ENCODE results near the gene NTN1. TPM values are rescaled to one million over a fixed set of nuclear protein-coding genes. Genes with fewer than 3 reads are reported as not detected.

NTN1 gene
- total RNA-seq, 3 donors from 2014 or later: 2.2 to 3.7 (median 3.3) TPM

DNA sequence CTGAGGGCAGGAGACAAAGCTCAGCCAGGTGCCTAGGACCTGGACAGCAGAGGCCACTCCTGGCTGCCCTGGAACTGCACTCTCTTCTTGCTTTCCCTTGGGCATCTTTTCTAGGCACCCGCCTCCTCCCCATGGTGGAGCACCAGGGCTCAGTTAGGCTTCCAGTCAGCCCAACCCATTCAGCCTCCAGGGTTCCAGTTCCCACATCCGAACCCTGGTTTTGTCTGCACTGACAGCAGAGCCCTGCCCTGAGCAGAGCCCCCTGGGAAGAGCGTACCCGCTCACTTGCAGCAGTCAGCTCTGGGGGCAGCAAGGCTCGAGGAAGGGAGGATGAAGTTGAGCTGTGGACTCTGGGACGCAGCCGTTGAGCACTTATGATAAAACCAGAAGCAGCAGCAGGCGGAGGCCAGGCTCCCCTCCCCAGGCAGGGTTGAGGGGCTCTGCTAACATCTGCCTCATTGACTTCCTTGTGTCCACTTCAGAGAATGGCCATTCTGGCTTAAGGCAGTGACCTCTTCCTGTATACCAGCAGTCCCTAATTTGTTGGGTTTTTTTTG, 213.2 kb downstream of the NTN1 start:
- H3K4me1 ChIP-seq: no peaks in the 10 kb centered on the region
- TF ChIP-seq POLR2A (IDR thresholded peaks at IDR 0.05) (no peak), CTCF (IDR thresholded peaks at IDR 0.05) (no peak), POLR2AphosphoS5 (IDR thresholded peaks at IDR 0.05) (no peak)

GRCh38 chr17:9235346-9235745, 214.0 kb downstream of the NTN1 start:
- H3K4me3 ChIP-seq: no peak overlapping the region
- intact Hi-C loops (cut with DNase I; ENCODE audit: low total_unique reads): no loop called here
- H3K4me1 ChIP-seq: no peaks in the 10 kb centered on the region
- no peak for DNase-seq (ENCODE audit: low spot score in 2 of 2)
- no peak overlapping the region for H3K27ac ChIP-seq
- no peaks in the 10 kb centered on the region for H3K36me3 ChIP-seq
- H3K9me3 ChIP-seq: no peaks in the 10 kb centered on the region
- H3K27me3 ChIP-seq: no peaks in the 10 kb centered on the region
- TF ChIP-seq POLR2AphosphoS5 (IDR thresholded peaks at IDR 0.05) (no peak), POLR2A (IDR thresholded peaks at IDR 0.05) (no peak), CTCF (IDR thresholded peaks at IDR 0.05) (no peak)

More for the DNA sequence above, 213.2 kb downstream of the NTN1 start:
- Histone ChIP-seq H3K36me3 (no peaks in the 10 kb centered on the region), H3K9me3 (no peaks in the 10 kb centered on the region), H3K27me3 (no peaks in the 10 kb centered on the region), H3K27ac (no peak overlapping the region), H3K4me3 (no peak overlapping the region)
- DNase-seq (ENCODE audit: low spot score in 2 of 2): no peak
- intact Hi-C loops (cut with DNase I; ENCODE audit: low total_unique reads): no loop called here

- H3K27me3 ChIP-seq: no peaks in the 10 kb centered on the region
- H3K4me3 ChIP-seq: no peak overlapping the region
- peak in 1 of 2 donors; percentile 39 for DNase-seq (ENCODE audit: low spot score in 2 of 2)
- no peaks in the 10 kb centered on the region for H3K9me3 ChIP-seq
- peak overlapping the region in 1 of 2 donors; percentile 38 for H3K27ac ChIP-seq
- no peak for TF ChIP-seq CTCF (IDR thresholded peaks at IDR 0.05)
- no peak for TF ChIP-seq POLR2AphosphoS5 (IDR thresholded peaks at IDR 0.05)
- no peak for TF ChIP-seq POLR2A (IDR thresholded peaks at IDR 0.05)
- peaks cover 0 to 5% of the 10 kb centered on the region in 2 donors for H3K4me1 ChIP-seq
- no peaks in the 10 kb centered on the region for H3K36me3 ChIP-seq
- intact Hi-C loops (cut with DNase I; ENCODE audit: low total_unique reads): no loop called here
Observed at GRCh38 chr17:9236286-9237052, 215.2 kb downstream of the NTN1 start.

- no peak for DNase-seq (ENCODE audit: low spot score in 2 of 2)
- Histone ChIP-seq H3K27ac (peak overlapping the region in 1 of 2 donors; percentile 38), H3K36me3 (no peaks in the 10 kb centered on the region), H3K27me3 (no peaks in the 10 kb centered on the region), H3K4me3 (no peak overlapping the region), H3K4me1 (peaks cover 0 to 5% of the 10 kb centered on the region in 2 donors), H3K9me3 (no peaks in the 10 kb centered on the region)
- no peak for TF ChIP-seq POLR2A (IDR thresholded peaks at IDR 0.05)
- no peak for TF ChIP-seq CTCF (IDR thresholded peaks at IDR 0.05)
- no peak for TF ChIP-seq POLR2AphosphoS5 (IDR thresholded peaks at IDR 0.05)
- intact Hi-C loops (cut with DNase I; ENCODE audit: low total_unique reads): no loop called here
Observed at GRCh38 chr17:9237053-9237410, 215.7 kb downstream of the NTN1 start.

DNA sequence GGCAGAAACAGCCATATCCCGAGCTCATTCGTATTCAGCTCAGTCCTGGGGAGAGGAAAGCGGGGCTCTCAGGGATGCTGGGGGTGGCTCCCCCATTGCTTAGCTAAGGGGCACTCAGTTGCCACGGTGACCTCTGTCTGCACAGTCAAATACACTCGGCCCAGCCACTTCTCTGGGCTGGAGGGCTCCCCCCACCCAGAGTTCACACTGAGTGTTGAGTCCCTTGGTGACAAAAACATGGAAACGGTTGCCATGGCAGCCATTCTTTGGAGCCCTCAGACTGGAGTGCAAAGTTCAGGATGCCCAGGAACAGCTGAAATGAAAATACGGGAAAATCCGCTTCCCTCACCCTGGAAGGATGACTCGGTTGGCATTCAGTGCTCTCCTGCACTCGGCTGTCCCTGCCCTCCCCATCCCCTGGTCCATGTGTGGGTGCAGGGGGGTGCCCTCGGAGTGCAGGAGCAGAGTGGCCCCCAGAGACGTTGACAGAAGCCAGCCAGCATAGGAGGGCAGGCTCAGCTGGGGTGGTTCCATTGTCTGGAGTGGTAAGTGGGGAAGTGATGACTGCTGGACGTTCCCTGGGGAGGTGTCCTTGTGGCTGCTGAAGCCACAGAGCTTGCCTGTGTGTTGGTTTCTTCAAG, 216.5 kb downstream of the NTN1 start:
- TF ChIP-seq CTCF (IDR thresholded peaks at IDR 0.05): no peak
- no peak for TF ChIP-seq POLR2AphosphoS5 (IDR thresholded peaks at IDR 0.05)
- no peak for TF ChIP-seq POLR2A (IDR thresholded peaks at IDR 0.05)
- H3K4me1 ChIP-seq: peaks cover 0 to 5% of the 10 kb centered on the region in 2 donors
- H3K27ac ChIP-seq: no peak overlapping the region
- H3K4me3 ChIP-seq: no peak overlapping the region
- intact Hi-C loops (cut with DNase I; ENCODE audit: low total_unique reads): no loop called here
- no peak for DNase-seq (ENCODE audit: low spot score in 2 of 2)
- H3K9me3 ChIP-seq: no peaks in the 10 kb centered on the region
- no peaks in the 10 kb centered on the region for H3K36me3 ChIP-seq
- no peaks in the 10 kb centered on the region for H3K27me3 ChIP-seq

All from breast epithelium (tissue), 4 donors.